ENCODE data around the gene FARP1.

GRCh38 chr13:98222816-98223215, 79.9 kb downstream of the FARP1 start:
- TF ChIP-seq HMGXB4 (CRISPR knock-in tag; IDR thresholded peaks at IDR 0.05; ENCODE audit: borderline replicate concordance) (no peak), GATA3 (IDR thresholded peaks at IDR 0.05; ENCODE audit: borderline replicate concordance) (no peak), CTCF (IDR thresholded peaks at IDR 0.05) (no peak), TP53 (CRISPR knock-in tag; IDR thresholded peaks at IDR 0.05) (no peak), ZFP36 (IDR thresholded peaks at IDR 0.05; ENCODE audit: borderline replicate concordance, partially characterized antibody) (no peak), PBX3 (IDR thresholded peaks at IDR 0.05) (no peak), RCOR1 (IDR thresholded peaks at IDR 0.05; ENCODE audit: low read depth, low read length) (no peak)

All from A549 (cell line).